ENCODE results near the gene RET. TPM values are rescaled to one million over a fixed set of nuclear protein-coding genes. Genes with fewer than 3 reads are reported as not detected.

The RET gene
- total RNA-seq, 2 donors from 2014 or later: not detected

GRCh38 chr10:43114743-43115611, 38.1 kb downstream of the RET start:
- ATAC-seq (no peak), DNase-seq (ENCODE audit: low spot score) (no peak)
- Mint-ChIP-seq H3K4me3 (no peak overlapping the region), H3K9me3 (no peaks in the 10 kb centered on the region), H3K27ac (no peak overlapping the region), H3K36me3 (no peaks in the 10 kb centered on the region), H3K27me3 (no peaks in the 10 kb centered on the region), H3K4me1 (ENCODE audit: low read depth in 2 of 2) (peaks cover 0 to 9% of the 10 kb centered on the region in 2 donors)

- Mint-ChIP-seq H3K36me3 (no peaks in the 10 kb centered on the region), H3K9me3 (no peaks in the 10 kb centered on the region), H3K27me3 (no peaks in the 10 kb centered on the region), H3K4me1 (ENCODE audit: low read depth in 2 of 2) (peaks cover 9 to 16% of the 10 kb centered on the region in 2 donors), H3K27ac (peak overlapping the region in 1 of 2 donors; percentile 23), H3K4me3 (no peak overlapping the region)
- DNase-seq (ENCODE audit: low spot score) (no peak), ATAC-seq (no peak)
Observed at GRCh38 chr10:43115881-43116595, 39.2 kb downstream of the RET start.

GRCh38 chr10:43116596-43116995, 39.7 kb downstream of the RET start:
- DNase-seq (ENCODE audit: low spot score): no peak
- H3K27ac Mint-ChIP-seq: no peak overlapping the region

DNA sequence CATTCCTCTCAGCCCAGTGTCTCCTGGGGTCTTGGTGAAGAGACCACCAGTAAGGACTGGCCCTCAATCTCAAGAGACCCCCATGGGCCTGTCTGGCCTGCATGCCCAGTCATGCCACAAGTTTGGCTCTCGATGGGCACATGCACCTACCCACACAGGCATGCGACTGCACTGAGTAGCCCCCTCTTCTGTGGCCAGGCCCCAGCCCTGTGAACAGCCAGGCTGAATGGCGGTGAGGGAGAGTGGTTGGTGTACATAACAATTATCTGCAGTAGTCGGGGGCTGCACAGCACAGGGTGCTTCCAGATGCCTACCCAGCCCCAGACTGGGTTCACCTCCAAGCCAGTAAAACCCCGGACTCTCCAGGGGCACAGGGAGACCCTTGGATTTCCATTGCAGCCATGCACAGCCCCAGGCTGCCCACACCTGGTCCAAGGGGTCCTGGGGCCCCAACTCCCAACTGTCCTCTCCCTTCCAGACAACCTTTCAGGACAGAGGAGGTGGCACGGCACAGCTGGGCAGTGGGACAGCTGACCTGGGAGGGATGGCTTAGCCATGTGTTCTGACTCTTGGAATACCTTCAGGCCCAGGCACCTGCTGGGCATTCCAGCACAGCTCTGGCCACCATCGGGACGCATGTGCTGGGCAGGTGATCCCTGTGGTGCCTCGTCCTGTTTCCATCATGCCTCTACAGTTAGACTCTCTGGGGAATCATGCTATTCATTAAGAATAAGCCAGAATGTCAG, 40.3 kb downstream of the RET start:
- DNase-seq (ENCODE audit: low spot score) (no peak), ATAC-seq (no peak)
- Mint-ChIP-seq H3K27me3 (no peaks in the 10 kb centered on the region), H3K4me1 (ENCODE audit: low read depth in 2 of 2) (peaks cover 21 to 28% of the 10 kb centered on the region in 2 donors), H3K27ac (peak overlapping the region in 1 of 2 donors; percentile 59), H3K9me3 (no peaks in the 10 kb centered on the region), H3K4me3 (no peak overlapping the region), H3K36me3 (no peaks in the 10 kb centered on the region)

More at GRCh38 chr10:43116596-43116995, 39.7 kb downstream of the RET start:
- H3K4me1 Mint-ChIP-seq (ENCODE audit: low read depth in 2 of 2): peaks cover 15 to 22% of the 10 kb centered on the region in 2 donors
- no peak overlapping the region for H3K4me3 Mint-ChIP-seq
- no peak for ATAC-seq
- H3K36me3 Mint-ChIP-seq: no peaks in the 10 kb centered on the region
- no peaks in the 10 kb centered on the region for H3K27me3 Mint-ChIP-seq
- no peaks in the 10 kb centered on the region for H3K9me3 Mint-ChIP-seq

- no peaks in the 10 kb centered on the region for H3K27me3 Mint-ChIP-seq
- H3K4me1 Mint-ChIP-seq (ENCODE audit: low read depth in 2 of 2): peaks cover 26 to 31% of the 10 kb centered on the region in 2 donors
- H3K4me3 Mint-ChIP-seq: no peak overlapping the region
- no peaks in the 10 kb centered on the region for H3K36me3 Mint-ChIP-seq
- peak overlapping the region in 1 of 2 donors; percentile 82 for H3K27ac Mint-ChIP-seq
- ATAC-seq (no peak), DNase-seq (ENCODE audit: low spot score) (peak; percentile 29)
- H3K9me3 Mint-ChIP-seq: no peaks in the 10 kb centered on the region
Observed at GRCh38 chr10:43117777-43118583, 41.1 kb downstream of the RET start.

GRCh38 chr10:43118631-43119415, 42.0 kb downstream of the RET start:
- peak; percentile 57 for DNase-seq (ENCODE audit: low spot score)
- H3K4me3 Mint-ChIP-seq: no peak overlapping the region
- peak overlapping the region; percentile 60 to 82 for H3K27ac Mint-ChIP-seq
- H3K4me1 Mint-ChIP-seq (ENCODE audit: low read depth in 2 of 2): peaks cover 26 to 31% of the 10 kb centered on the region in 2 donors
- no peaks in the 10 kb centered on the region for H3K27me3 Mint-ChIP-seq
- H3K36me3 Mint-ChIP-seq: no peaks in the 10 kb centered on the region
- ATAC-seq: no peak
- no peaks in the 10 kb centered on the region for H3K9me3 Mint-ChIP-seq

DNA sequence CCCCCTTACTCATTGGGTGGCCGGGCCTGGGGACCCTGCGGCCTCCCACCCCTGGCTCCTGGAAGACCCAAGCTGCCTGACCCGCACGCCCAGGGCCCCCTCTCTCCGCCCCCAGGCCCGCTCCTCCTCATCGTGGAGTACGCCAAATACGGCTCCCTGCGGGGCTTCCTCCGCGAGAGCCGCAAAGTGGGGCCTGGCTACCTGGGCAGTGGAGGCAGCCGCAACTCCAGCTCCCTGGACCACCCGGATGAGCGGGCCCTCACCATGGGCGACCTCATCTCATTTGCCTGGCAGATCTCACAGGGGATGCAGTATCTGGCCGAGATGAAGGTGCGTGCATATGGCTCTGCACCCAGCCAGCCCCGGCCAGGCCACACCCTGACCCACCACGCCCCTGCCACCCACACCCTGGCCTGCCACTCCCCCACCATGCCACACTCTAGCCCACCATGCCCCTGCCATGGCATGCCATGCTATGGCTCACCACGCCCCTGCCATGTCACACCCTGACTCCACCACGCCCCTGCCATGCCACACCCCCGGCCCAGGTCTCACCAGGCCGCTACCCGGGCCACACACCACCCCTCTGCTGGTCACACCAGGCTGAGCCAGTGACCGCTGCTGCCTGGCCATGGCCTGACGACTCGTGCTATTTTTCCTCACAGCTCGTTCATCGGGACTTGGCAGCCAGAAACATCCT, 42.7 kb downstream of the RET start:
- Mint-ChIP-seq H3K4me1 (ENCODE audit: low read depth in 2 of 2) (peaks cover 26 to 31% of the 10 kb centered on the region in 2 donors), H3K9me3 (no peaks in the 10 kb centered on the region), H3K4me3 (no peak overlapping the region), H3K27me3 (no peaks in the 10 kb centered on the region), H3K36me3 (no peaks in the 10 kb centered on the region), H3K27ac (peak overlapping the region in 1 of 2 donors; percentile 94)
- ATAC-seq (no peak), DNase-seq (ENCODE audit: low spot score) (peak; percentile 56)

DNA sequence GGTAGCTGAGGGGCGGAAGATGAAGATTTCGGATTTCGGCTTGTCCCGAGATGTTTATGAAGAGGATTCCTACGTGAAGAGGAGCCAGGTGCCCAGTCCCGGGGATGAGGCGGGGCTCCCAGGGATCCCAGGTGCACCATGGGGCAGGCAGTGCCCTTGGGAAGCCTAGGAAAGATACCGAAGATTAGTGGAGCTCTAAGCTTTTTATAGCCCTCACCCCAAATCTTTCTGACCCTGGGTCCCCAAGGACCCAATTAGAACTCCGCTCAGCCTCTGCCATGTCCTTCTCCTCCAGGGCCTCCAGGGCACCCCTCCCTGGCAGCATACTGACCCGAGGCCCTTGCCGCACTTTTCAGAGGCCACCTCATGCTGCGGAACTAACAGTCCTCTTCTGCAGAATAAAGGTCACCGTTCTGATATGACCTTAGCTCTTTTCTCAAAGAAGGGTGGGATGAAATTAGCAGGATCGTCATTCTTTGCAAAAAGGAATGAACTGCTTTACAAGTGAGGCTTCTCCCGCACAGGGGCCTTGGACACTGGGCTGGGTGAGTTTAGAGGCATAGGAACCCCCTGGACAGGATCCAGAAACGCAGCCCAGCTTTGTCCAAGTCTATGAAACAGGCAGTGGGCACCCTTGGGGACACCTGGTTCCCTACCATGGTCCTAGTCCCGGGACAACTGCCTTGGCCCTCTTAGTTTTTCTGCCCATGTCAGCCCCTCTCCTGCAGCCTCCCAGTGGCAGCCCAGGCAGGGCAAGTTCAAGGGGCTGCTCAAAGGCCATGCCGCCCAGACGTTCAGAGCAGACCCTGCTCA, 43.5 kb downstream of the RET start:
- H3K27me3 Mint-ChIP-seq: no peaks in the 10 kb centered on the region
- H3K27ac Mint-ChIP-seq: peak overlapping the region; percentile 85 to 94
- H3K36me3 Mint-ChIP-seq: no peaks in the 10 kb centered on the region
- H3K9me3 Mint-ChIP-seq: no peaks in the 10 kb centered on the region
- ATAC-seq (peak in 1 of 2 donors; percentile 7), DNase-seq (ENCODE audit: low spot score) (peak; percentile 57)
- H3K4me3 Mint-ChIP-seq: peak overlapping the region; percentile 87
- peaks cover 26 to 31% of the 10 kb centered on the region in 2 donors for H3K4me1 Mint-ChIP-seq (ENCODE audit: low read depth in 2 of 2)

GRCh38 chr10:43120929-43121314, 44.1 kb downstream of the RET start:
- H3K4me1 Mint-ChIP-seq (ENCODE audit: low read depth in 2 of 2): peaks cover 26 to 31% of the 10 kb centered on the region in 2 donors
- no peaks in the 10 kb centered on the region for H3K36me3 Mint-ChIP-seq
- peak; percentile 97 to 98 for ATAC-seq
- no peaks in the 10 kb centered on the region for H3K27me3 Mint-ChIP-seq
- no peaks in the 10 kb centered on the region for H3K9me3 Mint-ChIP-seq
- DNase-seq (ENCODE audit: low spot score): peak; percentile 89
- H3K27ac Mint-ChIP-seq: peak overlapping the region; percentile 85 to 94
- H3K4me3 Mint-ChIP-seq: peak overlapping the region; percentile 87

- H3K27ac Mint-ChIP-seq: peak overlapping the region; percentile 85 to 94
- no peaks in the 10 kb centered on the region for H3K36me3 Mint-ChIP-seq
- DNase-seq (ENCODE audit: low spot score): peak; percentile 54
- H3K4me1 Mint-ChIP-seq (ENCODE audit: low read depth in 2 of 2): peaks cover 26 to 31% of the 10 kb centered on the region in 2 donors
- no peaks in the 10 kb centered on the region for H3K27me3 Mint-ChIP-seq
- peak overlapping the region; percentile 87 for H3K4me3 Mint-ChIP-seq
- peak in 1 of 2 donors; percentile 22 for ATAC-seq
- H3K9me3 Mint-ChIP-seq: no peaks in the 10 kb centered on the region
Observed at GRCh38 chr10:43121444-43121843, 44.6 kb downstream of the RET start.

- H3K27me3 Mint-ChIP-seq: no peaks in the 10 kb centered on the region
- no peaks in the 10 kb centered on the region for H3K9me3 Mint-ChIP-seq
- ATAC-seq: no peak
- no peaks in the 10 kb centered on the region for H3K36me3 Mint-ChIP-seq
- H3K4me1 Mint-ChIP-seq (ENCODE audit: low read depth in 2 of 2): peaks cover 32 to 36% of the 10 kb centered on the region in 2 donors
- peak overlapping the region; percentile 87 for H3K4me3 Mint-ChIP-seq
- peak overlapping the region; percentile 85 to 94 for H3K27ac Mint-ChIP-seq
- peak; percentile 44 for DNase-seq (ENCODE audit: low spot score)
Observed at GRCh38 chr10:43122096-43122495, 45.2 kb downstream of the RET start.

All from natural killer cell treated with Interleukin-12 subunit alpha and Interleukin-12 subunit beta and Interleukin-15 and Interleukin-18, amount 100 ng/mL, for 72 hours (primary cell).